HEK293 (cell line): ENCODE results near the gene METTL16.
"Not testable (repeated sequence)": the region's sequence is repeated elsewhere in the genome, so short reads cannot be mapped to it uniquely, and the experiment has no call there.

Experiments
- CTCF ChIA-PET: fragments of 350-600 bp; formaldehyde crosslinking; extraction: SDS; loops from one replicate; lab custom pipeline; 2021; ENCODE audit warnings: antibody characterized with exemption; lab: Yijun Ruan, JAX
- POLR2A ChIA-PET: fragments of 300-600 bp; formaldehyde crosslinking; extraction: SDS; loops from one replicate; lab custom pipeline; 2020; ENCODE audit warnings: antibody characterized with exemption, inconsistent platforms; lab: Yijun Ruan, JAX
- H3K27ac ChIP-seq: fragments of 200-500 bp; sonication (Bioruptor generic); 2 replicates; pipeline ENCODE4 v1.5.1; 2014; ENCODE audit warnings: low read depth, low read length, control low read depth, inconsistent platforms; ENCODE audit errors: extremely low read depth
- H3K36me3 ChIP-seq, 2 experiments: fragments of 200-500 bp in 1 of 2; sonication (Bioruptor generic) in 1 of 2; 1 replicate in 1 of 2; 2 replicates in 1 of 2; pipeline ENCODE4 v1.5.1; 2014 to 2017; ENCODE audit warnings: inconsistent platforms in 2 of 2, low read length in 2 of 2; ENCODE audit not compliant: control insufficient read depth in 2 of 2, insufficient read depth in 1 of 2
- H3K4me1 ChIP-seq: fragments of 200-500 bp; sonication (Bioruptor generic); 2 replicates; pipeline ENCODE4 v1.5.1; 2014; ENCODE audit warnings: mild to moderate bottlenecking, low read length, inconsistent platforms; ENCODE audit not compliant: control insufficient read depth, insufficient read depth
- H3K4me3 ChIP-seq: 2 replicates; pipeline ENCODE4 v1.5.1; 2011; ENCODE audit warnings: low read depth, mild to moderate bottlenecking, control low read depth, low read length, moderate library complexity
- H3K9me3 ChIP-seq: fragments of 200-500 bp; sonication (Bioruptor generic); 2 replicates; pipeline ENCODE4 v1.5.1; 2014; ENCODE audit warnings: low read depth, low read length, inconsistent platforms; ENCODE audit not compliant: control insufficient read depth, insufficient read depth
- HOXA7 ChIP-seq: sonication (generic); formaldehyde crosslinking; IDR thresholded peaks from 2 replicates; pipeline ENCODE4 v1.8.1; 2022; ENCODE audit warnings: missing genetic modification reagents, borderline replicate concordance
- HOXC10 ChIP-seq: sonication (generic); formaldehyde crosslinking; IDR thresholded peaks from 2 replicates; pipeline ENCODE4 v1.8.1; 2023; ENCODE audit warnings: mild to moderate bottlenecking, missing genetic modification reagents
- KLF8 ChIP-seq: fragments of 450-650 bp; formaldehyde crosslinking; IDR thresholded peaks from 2 replicates; pipeline ENCODE4 v1.5.1; 2016; ENCODE audit warnings: missing biosample characterization, missing genetic modification characterization
- PRDM1 ChIP-seq: fragments of 450-650 bp; formaldehyde crosslinking; IDR thresholded peaks from 2 replicates; pipeline ENCODE4; 2016; ENCODE audit warnings: missing biosample characterization, missing genetic modification characterization
- ZBTB17 ChIP-seq: fragments of 450-650 bp; formaldehyde crosslinking; IDR thresholded peaks from 2 replicates; pipeline ENCODE4 v1.5.1; 2016; ENCODE audit warnings: missing biosample characterization, missing genetic modification characterization
- ZBTB21 ChIP-seq: fragments of 450-650 bp; formaldehyde crosslinking; IDR thresholded peaks from 2 replicates; pipeline ENCODE4 v1.5.1; 2017; ENCODE audit warnings: missing biosample characterization, missing genetic modification characterization
- ZBTB48 ChIP-seq: fragments of 450-650 bp; formaldehyde crosslinking; IDR thresholded peaks from 2 replicates; pipeline ENCODE4 v1.5.1; 2016; ENCODE audit warnings: missing biosample characterization, missing genetic modification characterization
- ZNF112 ChIP-seq: fragments of 450-650 bp; formaldehyde crosslinking; IDR thresholded peaks from 2 replicates; pipeline ENCODE4 v1.5.0; 2017; ENCODE audit warnings: missing biosample characterization, missing genetic modification characterization
- ZNF133 ChIP-seq: fragments of 450-650 bp; formaldehyde crosslinking; IDR thresholded peaks from 2 replicates; pipeline ENCODE4 v1.5.1; 2016; ENCODE audit warnings: missing biosample characterization, missing genetic modification characterization
- ZNF184 ChIP-seq: fragments of 450-650 bp; IDR thresholded peaks from 2 replicates; pipeline ENCODE4 v1.5.1; 2018; ENCODE audit warnings: missing biosample characterization, mild to moderate bottlenecking, missing genetic modification characterization
- ZNF510 ChIP-seq: fragments of 450-650 bp; formaldehyde crosslinking; IDR thresholded peaks from 2 replicates; pipeline ENCODE4 v1.5.1; 2018; ENCODE audit warnings: mild to moderate bottlenecking, missing genetic modification characterization, missing biosample characterization; ENCODE audit not compliant: insufficient replicate concordance
- ZNF530 ChIP-seq: fragments of 450-650 bp; formaldehyde crosslinking; IDR thresholded peaks from 2 replicates; pipeline ENCODE4 v1.5.1; 2016; ENCODE audit warnings: low read depth, missing biosample characterization, missing genetic modification characterization
- ZNF548 ChIP-seq: fragments of 450-650 bp; formaldehyde crosslinking; IDR thresholded peaks from 2 replicates; pipeline ENCODE4 v1.5.1; 2016; ENCODE audit warnings: missing biosample characterization, missing genetic modification characterization
- ZNF560 ChIP-seq: fragments of 450-650 bp; formaldehyde crosslinking; IDR thresholded peaks from 2 replicates; pipeline ENCODE4 v1.5.1; 2017; ENCODE audit warnings: missing biosample characterization, missing genetic modification characterization, borderline replicate concordance
- ZNF600 ChIP-seq: fragments of 450-650 bp; formaldehyde crosslinking; IDR thresholded peaks from 2 replicates; pipeline ENCODE4 v1.5.1; 2016; ENCODE audit warnings: missing biosample characterization, missing genetic modification characterization
- ZNF707 ChIP-seq: fragments of 450-650 bp; formaldehyde crosslinking; IDR thresholded peaks from 2 replicates; pipeline ENCODE4 v1.5.1; 2016; ENCODE audit warnings: missing biosample characterization, missing genetic modification characterization
- TF ChIP-seq, protein P1 (sequence below): fragments of 450-650 bp; formaldehyde crosslinking; IDR thresholded peaks from 2 replicates; pipeline ENCODE4 v1.5.1; 2016; ENCODE audit warnings: missing biosample characterization, missing genetic modification characterization
- TF ChIP-seq, protein P2 (sequence below): fragments of 450-650 bp; formaldehyde crosslinking; IDR thresholded peaks from 2 replicates; pipeline ENCODE4 v1.5.1; 2017; ENCODE audit warnings: missing biosample characterization, missing genetic modification characterization
- TF ChIP-seq, protein P3 (sequence below): fragments of 450-650 bp; formaldehyde crosslinking; IDR thresholded peaks from 2 replicates; pipeline ENCODE4 v1.5.1; 2016; ENCODE audit warnings: missing biosample characterization, missing genetic modification characterization

METTL16 gene

DNA sequence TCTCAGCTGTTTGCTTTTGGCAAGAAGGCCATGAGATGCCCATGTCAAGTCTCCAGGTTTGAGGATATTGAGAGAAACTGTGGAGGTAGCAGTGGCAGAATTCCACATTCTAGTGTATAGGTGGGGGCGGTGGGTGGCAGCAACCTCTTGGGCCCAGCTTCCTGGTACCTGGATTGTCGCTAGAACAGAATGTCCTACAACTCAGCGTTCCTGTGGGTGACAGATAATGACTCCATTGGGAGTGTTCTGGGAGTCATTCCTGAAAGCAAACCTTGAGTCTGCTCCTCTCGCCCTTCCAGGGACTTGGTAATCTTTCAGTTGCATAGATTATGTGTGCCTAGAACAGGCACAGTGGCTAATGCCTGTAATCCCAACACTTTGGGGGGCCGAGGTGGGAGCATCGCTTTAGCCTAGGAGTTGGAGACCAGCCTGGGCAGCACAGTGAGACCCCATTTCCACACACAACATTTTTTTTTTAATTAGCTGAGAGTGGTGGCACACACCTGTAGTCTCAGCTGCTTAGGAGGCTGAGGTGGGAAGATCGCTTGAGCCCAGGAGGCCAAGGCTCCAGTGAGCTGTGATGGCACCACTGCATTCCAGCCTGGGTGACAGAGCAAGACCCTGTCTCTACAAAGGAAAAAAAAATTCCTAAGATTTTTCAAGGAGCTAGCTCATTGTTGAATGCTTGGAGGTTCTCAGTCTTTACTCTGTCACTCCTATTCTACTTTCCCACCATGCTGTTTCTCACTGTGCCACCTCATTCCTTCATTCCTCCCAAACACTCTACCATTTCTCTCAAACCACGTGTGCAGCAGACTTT, 37.9 kb upstream of the METTL16 start:
- TF ChIP-seq, protein P1, sequence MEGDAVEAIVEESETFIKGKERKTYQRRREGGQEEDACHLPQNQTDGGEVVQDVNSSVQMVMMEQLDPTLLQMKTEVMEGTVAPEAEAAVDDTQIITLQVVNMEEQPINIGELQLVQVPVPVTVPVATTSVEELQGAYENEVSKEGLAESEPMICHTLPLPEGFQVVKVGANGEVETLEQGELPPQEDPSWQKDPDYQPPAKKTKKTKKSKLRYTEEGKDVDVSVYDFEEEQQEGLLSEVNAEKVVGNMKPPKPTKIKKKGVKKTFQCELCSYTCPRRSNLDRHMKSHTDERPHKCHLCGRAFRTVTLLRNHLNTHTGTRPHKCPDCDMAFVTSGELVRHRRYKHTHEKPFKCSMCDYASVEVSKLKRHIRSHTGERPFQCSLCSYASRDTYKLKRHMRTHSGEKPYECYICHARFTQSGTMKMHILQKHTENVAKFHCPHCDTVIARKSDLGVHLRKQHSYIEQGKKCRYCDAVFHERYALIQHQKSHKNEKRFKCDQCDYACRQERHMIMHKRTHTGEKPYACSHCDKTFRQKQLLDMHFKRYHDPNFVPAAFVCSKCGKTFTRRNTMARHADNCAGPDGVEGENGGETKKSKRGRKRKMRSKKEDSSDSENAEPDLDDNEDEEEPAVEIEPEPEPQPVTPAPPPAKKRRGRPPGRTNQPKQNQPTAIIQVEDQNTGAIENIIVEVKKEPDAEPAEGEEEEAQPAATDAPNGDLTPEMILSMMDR (tag by site-specific recombination): no peak
- TF ChIP-seq ZBTB21: no peak
- TF ChIP-seq, protein P2, sequence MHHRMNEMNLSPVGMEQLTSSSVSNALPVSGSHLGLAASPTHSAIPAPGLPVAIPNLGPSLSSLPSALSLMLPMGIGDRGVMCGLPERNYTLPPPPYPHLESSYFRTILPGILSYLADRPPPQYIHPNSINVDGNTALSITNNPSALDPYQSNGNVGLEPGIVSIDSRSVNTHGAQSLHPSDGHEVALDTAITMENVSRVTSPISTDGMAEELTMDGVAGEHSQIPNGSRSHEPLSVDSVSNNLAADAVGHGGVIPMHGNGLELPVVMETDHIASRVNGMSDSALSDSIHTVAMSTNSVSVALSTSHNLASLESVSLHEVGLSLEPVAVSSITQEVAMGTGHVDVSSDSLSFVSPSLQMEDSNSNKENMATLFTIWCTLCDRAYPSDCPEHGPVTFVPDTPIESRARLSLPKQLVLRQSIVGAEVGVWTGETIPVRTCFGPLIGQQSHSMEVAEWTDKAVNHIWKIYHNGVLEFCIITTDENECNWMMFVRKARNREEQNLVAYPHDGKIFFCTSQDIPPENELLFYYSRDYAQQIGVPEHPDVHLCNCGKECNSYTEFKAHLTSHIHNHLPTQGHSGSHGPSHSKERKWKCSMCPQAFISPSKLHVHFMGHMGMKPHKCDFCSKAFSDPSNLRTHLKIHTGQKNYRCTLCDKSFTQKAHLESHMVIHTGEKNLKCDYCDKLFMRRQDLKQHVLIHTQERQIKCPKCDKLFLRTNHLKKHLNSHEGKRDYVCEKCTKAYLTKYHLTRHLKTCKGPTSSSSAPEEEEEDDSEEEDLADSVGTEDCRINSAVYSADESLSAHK: no peak
- TF ChIP-seq PRDM1 (tag by site-specific recombination): no peak
- no peak for TF ChIP-seq ZNF112
- no peak for TF ChIP-seq HOXC10 (CRISPR knock-in tag)
- no peak for TF ChIP-seq ZNF530 (tag by site-specific recombination)
- no peak for TF ChIP-seq ZNF548 (tag by site-specific recombination)
- no peak for TF ChIP-seq KLF8 (tag by site-specific recombination)
- TF ChIP-seq ZNF600 (tag by site-specific recombination): no peak
- TF ChIP-seq, protein P3, sequence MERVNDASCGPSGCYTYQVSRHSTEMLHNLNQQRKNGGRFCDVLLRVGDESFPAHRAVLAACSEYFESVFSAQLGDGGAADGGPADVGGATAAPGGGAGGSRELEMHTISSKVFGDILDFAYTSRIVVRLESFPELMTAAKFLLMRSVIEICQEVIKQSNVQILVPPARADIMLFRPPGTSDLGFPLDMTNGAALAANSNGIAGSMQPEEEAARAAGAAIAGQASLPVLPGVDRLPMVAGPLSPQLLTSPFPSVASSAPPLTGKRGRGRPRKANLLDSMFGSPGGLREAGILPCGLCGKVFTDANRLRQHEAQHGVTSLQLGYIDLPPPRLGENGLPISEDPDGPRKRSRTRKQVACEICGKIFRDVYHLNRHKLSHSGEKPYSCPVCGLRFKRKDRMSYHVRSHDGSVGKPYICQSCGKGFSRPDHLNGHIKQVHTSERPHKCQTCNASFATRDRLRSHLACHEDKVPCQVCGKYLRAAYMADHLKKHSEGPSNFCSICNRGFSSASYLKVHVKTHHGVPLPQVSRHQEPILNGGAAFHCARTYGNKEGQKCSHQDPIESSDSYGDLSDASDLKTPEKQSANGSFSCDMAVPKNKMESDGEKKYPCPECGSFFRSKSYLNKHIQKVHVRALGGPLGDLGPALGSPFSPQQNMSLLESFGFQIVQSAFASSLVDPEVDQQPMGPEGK (tag by site-specific recombination): no peak
- Histone ChIP-seq H3K4me3 (no peak overlapping the region), H3K36me3 (no peaks in the 10 kb centered on the region), H3K4me1 (no peaks in the 10 kb centered on the region), H3K9me3 (no peaks in the 10 kb centered on the region), H3K27ac (no peak overlapping the region)
- ChIA-PET POLR2A (interaction anchor here (0.8 kb wide), 1 partner anchor 44 kb away, joined by 3 read pairs; the partner anchor contains the start of gene PAFAH1B1), CTCF (interaction anchor here (0.6 to 0.7 kb wide), 2 partner anchors 134 to 389 kb away, joined by 3 read pairs; no protein-coding TSS in a partner anchor)

DNA sequence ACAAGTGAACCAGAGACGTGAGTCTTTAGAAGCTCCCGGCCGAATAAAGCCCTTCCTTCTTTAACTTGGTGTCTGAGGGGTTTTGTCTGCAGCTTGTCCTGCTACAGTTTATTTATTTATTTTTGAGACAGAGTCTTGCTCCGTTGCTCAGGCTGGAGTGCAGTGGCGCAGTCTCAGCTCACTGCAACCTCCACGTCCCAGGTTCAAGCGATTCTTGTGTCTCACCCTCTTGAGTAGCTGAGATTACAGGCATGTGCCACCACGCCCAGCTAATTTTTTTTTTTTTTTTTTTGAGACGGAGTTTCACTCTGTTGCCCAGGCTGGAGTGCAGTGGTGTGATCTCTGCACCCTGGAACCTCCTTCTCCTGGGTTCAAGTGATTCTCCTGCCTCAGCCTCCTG, 36.3 kb upstream of the METTL16 start:
- H3K9me3 ChIP-seq, H3K27ac ChIP-seq, POLR2A ChIA-PET, H3K4me3 ChIP-seq, H3K36me3 ChIP-seq, H3K4me1 ChIP-seq: not testable (repeated sequence)
- CTCF ChIA-PET: interaction anchor here (0.7 kb wide), 1 partner anchor 174 kb away, joined by 3 read pairs; no protein-coding TSS in a partner anchor

DNA sequence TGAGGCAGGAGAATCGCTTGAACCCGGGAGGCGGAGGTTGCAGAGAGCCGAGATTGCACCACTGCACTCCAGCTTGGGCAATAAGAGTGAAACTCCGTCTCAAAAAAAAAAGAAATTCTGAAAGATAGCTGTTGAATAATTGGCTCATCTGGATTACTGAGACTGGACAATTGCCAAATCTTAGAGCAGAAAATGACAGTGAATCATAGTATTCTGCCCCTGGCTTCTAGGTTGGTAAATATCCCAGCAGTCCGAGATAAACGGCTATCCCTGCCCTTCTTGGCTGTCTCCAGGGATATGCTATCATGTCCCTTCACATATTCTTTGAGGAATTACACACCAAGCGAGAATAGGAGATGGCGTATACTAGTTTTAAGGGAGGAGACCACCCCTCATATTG, 35.5 kb upstream of the METTL16 start:
- no peak overlapping the region for H3K27ac ChIP-seq
- ChIA-PET POLR2A (interaction anchor here (0.6 kb wide), 1 partner anchor 159 kb away, joined by 4 read pairs; no protein-coding TSS in a partner anchor), CTCF (interaction anchor here (1.0 kb wide), 1 partner anchor 131 kb away, joined by 5 read pairs; no protein-coding TSS in a partner anchor)

More for the DNA sequence above, 35.5 kb upstream of the METTL16 start:
- H3K36me3 ChIP-seq: no peaks in the 10 kb centered on the region
- H3K9me3 ChIP-seq: no peaks in the 10 kb centered on the region
- no peaks in the 10 kb centered on the region for H3K4me1 ChIP-seq
- H3K4me3 ChIP-seq: no peak overlapping the region
- TF ChIP-seq ZNF510 (tag by site-specific recombination): no peak
- TF ChIP-seq ZNF184: no peak
- 0 out of 2 replicates have a peak, but pooled peaks have one; percentile 21 for TF ChIP-seq ZNF133
- peak; percentile 42; the same call in 1 of the 2 replicates for TF ChIP-seq ZBTB48
- no peak for TF ChIP-seq ZNF560 (tag by site-specific recombination)
- no peak for TF ChIP-seq HOXA7 (CRISPR knock-in tag)
- 0 out of 2 replicates have a peak, but pooled peaks have one; percentile 16 for TF ChIP-seq ZBTB17 (tag by site-specific recombination)
- TF ChIP-seq ZNF707 (tag by site-specific recombination): no peak
